OCI-LY3 (cell line): ENCODE measurements around the gene PQBP1.
A peak's percentile ranks its signal among the peaks of the same experiment; 100 is the strongest.

ENCODE experiments used
- H2AFZ ChIP-seq: fragments of 200-600, 300-600 bp; shearing (Covaris generic); 2 replicates; pipeline ENCODE4 v1.6.0; 2014; ENCODE audit warnings: antibody characterized with exemption, low read depth, low read length
- H3K27ac ChIP-seq: fragments of 200-600, 300-600 bp; sonication (generic); 2 replicates; pipeline ENCODE4 v1.5.1; 2014; ENCODE audit warnings: mild to moderate bottlenecking, low read length, moderate library complexity, mixed read lengths
- H3K27me3 ChIP-seq: fragments of 200-600, 300-600 bp; sonication (generic); 2 replicates; pipeline ENCODE4 v1.6.1; 2014; ENCODE audit warnings: low read depth, low read length, mixed read lengths
- H3K36me3 ChIP-seq: fragments of 200-600, 300-600 bp; sonication (generic); replicated peaks from 2 replicates; pipeline ENCODE3; 2014; ENCODE audit warnings: low read depth, low read length, mixed read lengths
- H3K4me1 ChIP-seq: fragments of 300-600, 200-600 bp; sonication (generic); 2 replicates; pipeline ENCODE4 v1.6.1; 2014; ENCODE audit warnings: low read length, mixed read lengths
- H3K4me2 ChIP-seq: fragments of 200-600, 300-600 bp; sonication (generic); 2 replicates; pipeline ENCODE4 v1.6.1; 2014; ENCODE audit warnings: low read length, mixed read lengths
- H3K4me3 ChIP-seq: fragments of 300-600, 200-600 bp; sonication (generic); 2 replicates; pipeline ENCODE4 v1.5.1; 2014; ENCODE audit warnings: antibody characterized with exemption, mild to moderate bottlenecking, low read length, moderate library complexity
- H3K79me2 ChIP-seq: fragments of 300-600, 200-600 bp; shearing (Covaris generic); 2 replicates; pipeline ENCODE4 v1.6.1; 2014; ENCODE audit warnings: mild to moderate bottlenecking, low read length, mixed read lengths
- H3K9ac ChIP-seq: fragments of 300-600, 200-600 bp; shearing (Covaris generic); 2 replicates; pipeline ENCODE4 v1.6.0; 2014; ENCODE audit warnings: mild to moderate bottlenecking, low read length, moderate library complexity
- H3K9me3 ChIP-seq: fragments of 200-600, 300-600 bp; shearing (Covaris generic); 2 replicates; pipeline ENCODE4 v1.6.1; 2014; ENCODE audit warnings: low read length, mixed read lengths; ENCODE audit not compliant: insufficient read depth
- H4K20me1 ChIP-seq: fragments of 200-600, 300-600 bp; sonication (generic); 2 replicates; pipeline ENCODE4 v1.6.1; 2016; ENCODE audit warnings: low read length, mixed read lengths; ENCODE audit not compliant: insufficient read depth
- EZH2phosphoT487 ChIP-seq: fragments of 200-600 bp; shearing (Covaris generic); IDR thresholded peaks from 2 replicates; pipeline ENCODE4 v1.6.1; 2018; ENCODE audit warnings: antibody characterized with exemption, mixed run types, low read depth
- TF ChIP-seq, protein P1 (sequence below): fragments of 200-600, 300-600 bp; sonication (generic); IDR thresholded peaks from 2 replicates; pipeline ENCODE4 v1.5.1; 2014; ENCODE audit warnings: antibody characterized with exemption, low read length, low read depth

The PQBP1 gene

DNA sequence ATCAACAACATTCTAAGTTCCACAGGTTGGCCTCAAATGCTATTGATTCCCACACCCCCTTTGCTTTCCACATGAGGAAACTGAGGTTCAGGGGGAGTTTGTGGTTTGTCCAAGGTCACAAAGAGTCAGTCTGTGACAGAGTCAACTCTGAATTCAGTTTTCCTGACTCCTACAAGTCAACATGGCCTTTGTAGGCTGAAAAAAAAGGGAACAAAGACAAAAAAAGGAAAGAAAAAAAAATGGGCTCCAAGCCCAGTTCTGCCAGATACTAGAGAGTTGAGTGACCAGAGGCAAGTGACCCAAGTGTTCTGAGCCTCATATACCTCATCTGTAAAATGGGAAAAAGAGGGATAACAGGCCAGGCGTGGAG lies 37.6 kb downstream of the PQBP1 start:
- peak overlapping the region; percentile 92 for H3K4me2 ChIP-seq
- TF ChIP-seq EZH2phosphoT487: no peak
- TF ChIP-seq, protein P1, sequence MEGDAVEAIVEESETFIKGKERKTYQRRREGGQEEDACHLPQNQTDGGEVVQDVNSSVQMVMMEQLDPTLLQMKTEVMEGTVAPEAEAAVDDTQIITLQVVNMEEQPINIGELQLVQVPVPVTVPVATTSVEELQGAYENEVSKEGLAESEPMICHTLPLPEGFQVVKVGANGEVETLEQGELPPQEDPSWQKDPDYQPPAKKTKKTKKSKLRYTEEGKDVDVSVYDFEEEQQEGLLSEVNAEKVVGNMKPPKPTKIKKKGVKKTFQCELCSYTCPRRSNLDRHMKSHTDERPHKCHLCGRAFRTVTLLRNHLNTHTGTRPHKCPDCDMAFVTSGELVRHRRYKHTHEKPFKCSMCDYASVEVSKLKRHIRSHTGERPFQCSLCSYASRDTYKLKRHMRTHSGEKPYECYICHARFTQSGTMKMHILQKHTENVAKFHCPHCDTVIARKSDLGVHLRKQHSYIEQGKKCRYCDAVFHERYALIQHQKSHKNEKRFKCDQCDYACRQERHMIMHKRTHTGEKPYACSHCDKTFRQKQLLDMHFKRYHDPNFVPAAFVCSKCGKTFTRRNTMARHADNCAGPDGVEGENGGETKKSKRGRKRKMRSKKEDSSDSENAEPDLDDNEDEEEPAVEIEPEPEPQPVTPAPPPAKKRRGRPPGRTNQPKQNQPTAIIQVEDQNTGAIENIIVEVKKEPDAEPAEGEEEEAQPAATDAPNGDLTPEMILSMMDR: no peak

DNA sequence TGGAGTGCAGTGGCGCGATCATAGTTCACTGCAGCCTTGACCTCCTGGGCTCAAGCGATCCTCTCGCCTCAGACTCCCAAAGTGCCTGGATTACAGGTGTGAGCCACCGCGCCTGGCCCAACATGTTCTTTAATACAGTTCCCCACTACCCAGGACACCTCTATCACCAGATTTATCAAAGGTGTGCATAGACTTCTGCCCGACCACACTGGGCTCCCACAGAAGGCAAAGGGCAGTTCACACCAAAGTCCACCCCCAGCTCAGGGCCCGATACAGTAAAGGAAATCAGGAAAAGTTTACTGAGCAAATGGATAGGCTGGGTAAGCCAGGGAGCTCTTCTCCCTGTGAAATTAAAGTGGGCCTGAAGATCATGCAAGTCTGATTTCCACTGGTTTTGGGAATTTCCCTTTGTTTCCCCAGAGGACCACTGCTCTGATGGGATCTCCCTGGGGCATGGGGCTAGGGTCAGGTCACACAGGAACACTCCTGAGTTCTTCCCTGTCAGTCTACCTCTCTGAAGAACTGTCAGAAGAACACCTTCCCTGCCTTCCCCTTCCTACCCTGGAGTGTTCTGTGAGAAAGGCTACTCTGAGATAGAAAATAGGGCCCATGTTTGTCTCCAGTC lies 38.8 kb downstream of the PQBP1 start:
- Histone ChIP-seq H2AFZ (no peak overlapping the region), H3K36me3 (peaks cover 31% of the 10 kb centered on the region), H4K20me1 (no peaks in the 10 kb centered on the region), H3K9me3 (no peaks in the 10 kb centered on the region), H3K27ac (peak overlapping the region; percentile 100), H3K27me3 (no peaks in the 10 kb centered on the region), H3K4me2 (peak overlapping the region; percentile 82), H3K4me3 (peak overlapping the region; percentile 58), H3K9ac (peak overlapping the region; percentile 98), H3K4me1 (peaks cover 87% of the 10 kb centered on the region), H3K79me2 (peaks cover 70% of the 10 kb centered on the region)
- TF ChIP-seq EZH2phosphoT487: no peak
- TF ChIP-seq, protein P1: no peak

More for the DNA sequence above, 37.6 kb downstream of the PQBP1 start:
- Histone ChIP-seq H3K4me1 (peaks cover 76% of the 10 kb centered on the region), H3K4me3 (peak overlapping the region; percentile 57; the same call in 1 of the 2 replicates), H3K9me3 (no peaks in the 10 kb centered on the region), H3K27me3 (no peaks in the 10 kb centered on the region), H3K27ac (peak overlapping the region; percentile 100), H4K20me1 (no peaks in the 10 kb centered on the region), H3K79me2 (peaks cover 64% of the 10 kb centered on the region), H2AFZ (no peak overlapping the region), H3K36me3 (peaks cover 32% of the 10 kb centered on the region), H3K9ac (peak overlapping the region; percentile 98)

DNA sequence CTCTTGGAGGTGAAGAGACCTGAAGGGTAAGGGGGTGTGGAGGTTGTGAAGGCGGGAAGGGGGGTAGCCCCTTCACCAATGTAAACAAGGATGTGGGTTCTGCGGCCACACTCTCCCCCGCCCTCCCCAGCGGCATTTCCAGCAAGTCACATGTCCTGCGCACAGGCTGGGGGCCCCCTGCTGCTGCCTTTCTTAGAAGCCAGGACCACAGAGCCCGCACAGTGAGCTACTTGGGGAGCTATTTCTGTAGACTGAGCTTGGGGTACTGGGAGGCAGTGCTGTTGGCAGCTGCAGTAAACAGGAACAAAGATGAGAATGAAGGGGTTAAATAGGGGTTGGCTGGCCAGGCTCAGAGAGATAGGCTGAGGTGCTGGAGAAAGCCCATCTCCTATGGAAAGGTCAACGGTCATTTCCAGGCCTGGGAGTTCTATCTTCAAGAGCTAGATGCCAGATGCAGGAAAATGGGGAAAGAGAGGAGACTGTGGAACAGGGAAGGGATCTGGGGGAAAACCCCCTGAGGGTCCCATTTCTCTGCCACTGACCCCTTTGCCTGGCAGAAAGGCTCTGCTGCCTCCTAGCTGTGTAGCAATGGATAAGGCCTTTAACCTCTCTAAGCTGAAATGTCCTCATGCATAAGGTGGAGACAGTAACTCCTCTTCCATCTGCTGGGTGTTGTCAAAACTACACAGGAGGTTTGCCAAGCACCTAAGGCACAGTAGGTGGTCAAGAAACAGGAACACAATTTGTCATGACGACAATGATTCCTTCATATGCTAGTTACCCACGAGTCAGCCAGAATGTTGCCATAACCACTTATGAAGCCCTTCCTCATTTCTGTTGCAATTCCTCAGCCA lies 39.6 kb downstream of the PQBP1 start:
- Histone ChIP-seq H3K9me3 (no peaks in the 10 kb centered on the region), H3K4me2 (peak overlapping the region; percentile 85), H3K79me2 (peaks cover 73% of the 10 kb centered on the region), H3K27me3 (no peaks in the 10 kb centered on the region), H3K4me3 (peak overlapping the region; percentile 62), H3K27ac (peak overlapping the region; percentile 100), H3K9ac (peak overlapping the region; percentile 98), H4K20me1 (no peaks in the 10 kb centered on the region), H3K36me3 (peaks cover 31% of the 10 kb centered on the region), H2AFZ (no peak overlapping the region), H3K4me1 (peaks cover 93% of the 10 kb centered on the region)
- TF ChIP-seq EZH2phosphoT487: peak; percentile 78; the same call in 1 of the 2 replicates
- TF ChIP-seq, protein P1: peak; percentile 65

DNA sequence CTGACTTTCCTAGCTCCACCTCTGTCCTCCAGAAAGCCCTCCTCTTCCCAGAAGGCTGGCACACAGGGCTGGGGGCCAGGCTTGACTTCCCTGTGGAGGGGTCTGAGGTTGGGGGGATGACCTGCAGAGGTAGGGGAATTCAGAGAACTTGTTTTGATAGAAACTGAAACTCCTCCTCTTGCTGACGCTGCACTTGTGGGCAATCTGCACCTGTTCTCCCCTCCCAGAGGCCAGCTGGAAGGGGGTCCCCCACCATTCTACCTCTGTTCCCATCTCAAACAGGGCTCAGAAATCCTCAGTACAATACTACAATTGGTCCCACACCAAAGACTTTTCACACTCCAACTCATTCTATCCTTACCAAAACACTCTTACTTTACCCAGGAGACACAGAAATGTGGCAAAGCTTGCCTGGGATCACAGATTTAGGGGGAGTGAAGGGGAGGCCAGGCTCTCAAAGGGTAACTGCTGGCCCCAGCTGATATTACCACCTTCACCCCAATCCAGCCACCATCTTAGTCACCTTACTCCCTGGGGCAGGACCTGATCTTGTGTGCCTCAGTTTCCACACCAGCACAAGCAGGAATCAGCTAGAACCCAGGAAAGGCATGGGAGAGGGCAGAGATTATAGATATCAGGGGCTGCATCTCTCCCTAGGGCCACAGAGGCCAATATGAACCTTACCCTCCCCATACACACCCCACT lies 41.1 kb downstream of the PQBP1 start:
- Histone ChIP-seq H3K4me3 (peak overlapping the region; percentile 62), H3K4me1 (peaks cover 95% of the 10 kb centered on the region), H4K20me1 (no peaks in the 10 kb centered on the region), H3K27me3 (no peaks in the 10 kb centered on the region), H3K79me2 (peaks cover 80% of the 10 kb centered on the region), H3K36me3 (peaks cover 31% of the 10 kb centered on the region), H3K9me3 (no peaks in the 10 kb centered on the region), H3K9ac (peak overlapping the region; percentile 91), H3K27ac (peak overlapping the region; percentile 100), H2AFZ (no peak overlapping the region), H3K4me2 (peak overlapping the region; percentile 85)
- TF ChIP-seq, protein P1: no peak
- TF ChIP-seq EZH2phosphoT487: no peak
